ENCODE data around the gene SNAPC2. TPM values are rescaled to one million over a fixed set of nuclear protein-coding genes. Genes with fewer than 3 reads are reported as not detected.

SNAPC2 gene
- total and polyA plus RNA-seq, 12 donors, result 5.7 to 26.1 (median 9.5) TPM

- peak in 1 of 8 donors; percentile 4 for ATAC-seq
- Histone ChIP-seq H3K4me3 (no peak overlapping the region), H3K27me3 (no peaks in the 10 kb centered on the region), H3K36me3 (peaks cover 0 to 100% (median 42%) of the 10 kb centered on the region in 9 donors), H3K9me3 (no peaks in the 10 kb centered on the region), H3K27ac (no peak overlapping the region), H3K4me1 (no peaks in the 10 kb centered on the region)
- DNase-seq, result no peak
- TF ChIP-seq CTCF (IDR thresholded peaks at IDR 0.05), result no peak
- intact Hi-C loops (cut with DNase I), result loop anchor here in 2 of 10 donors (5.0 to 10.0 kb wide), 2 partner anchors 34 to 187 kb away; no protein-coding TSS in a partner anchor
- WGBS, 2 donors, result 92 to 94% methylated on average over 15 of the region's 15 CpGs
Observed at GRCh38 chr19:7968008-7968795, 48.1 kb downstream of the SNAPC2 start.

DNA sequence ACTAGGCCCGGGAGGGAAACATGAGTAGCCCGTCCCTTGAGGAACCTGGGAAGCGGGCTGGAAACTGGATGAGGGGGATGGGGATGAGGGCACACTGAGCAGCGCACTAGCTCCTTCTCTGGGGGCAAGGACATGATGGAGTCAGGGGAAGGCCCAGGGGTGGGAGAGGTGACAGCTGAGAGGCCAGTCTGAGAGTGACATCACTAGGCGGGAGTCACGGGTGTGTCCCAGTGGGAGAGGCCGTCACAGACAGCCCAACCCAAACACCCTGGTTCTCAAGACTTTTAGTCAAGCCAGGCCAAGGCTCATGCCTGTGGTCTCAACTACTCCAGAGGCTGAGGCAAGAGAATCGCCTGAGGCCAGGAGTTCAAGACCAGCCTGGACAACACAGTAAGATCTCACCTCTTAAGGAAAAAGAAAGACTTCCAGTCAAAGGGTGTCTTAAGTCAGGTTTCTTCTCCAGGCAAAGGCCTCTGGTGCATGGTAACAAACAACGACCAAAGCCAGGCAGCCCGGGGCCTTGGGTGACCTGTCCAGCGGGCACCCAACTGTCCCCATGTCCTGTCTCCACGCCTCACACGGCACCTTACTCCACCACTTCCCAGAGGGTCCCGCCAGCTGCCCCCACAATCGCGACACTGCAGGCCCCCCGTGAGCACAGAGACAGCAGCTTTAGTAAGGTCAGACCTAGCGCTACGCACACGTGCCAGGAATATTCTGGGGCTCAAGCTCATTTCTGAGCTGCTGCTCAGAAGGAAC lies 48.8 kb downstream of the SNAPC2 start:
- no peak for TF ChIP-seq CTCF (IDR thresholded peaks at IDR 0.05)
- Histone ChIP-seq H3K36me3 (peaks cover 0 to 100% (median 46%) of the 10 kb centered on the region in 9 donors), H3K27me3 (no peaks in the 10 kb centered on the region), H3K27ac (no peak overlapping the region), H3K4me3 (no peak overlapping the region), H3K9me3 (no peaks in the 10 kb centered on the region), H3K4me1 (peaks cover 0 to 8% (median 0%) of the 10 kb centered on the region in 9 donors)
- WGBS, 2 donors, result 90 to 93% methylated on average over 20 of the region's 20 CpGs
- ATAC-seq (peak in 2 of 8 donors; percentile 19 to 26), DNase-seq (no peak)
- intact Hi-C loops (cut with DNase I), result loop anchor here in 2 of 10 donors (5.0 to 10.0 kb wide), 2 partner anchors 33 to 186 kb away; no protein-coding TSS in a partner anchor

GRCh38 chr19:7969555-7969939 lies 49.4 kb downstream of the SNAPC2 start:
- peaks cover 0 to 13% (median 3%) of the 10 kb centered on the region in 9 donors for H3K4me1 ChIP-seq
- no peaks in the 10 kb centered on the region for H3K9me3 ChIP-seq
- no peak overlapping the region for H3K27ac ChIP-seq
- no peak for DNase-seq
- H3K36me3 ChIP-seq, result peaks cover 0 to 100% (median 50%) of the 10 kb centered on the region in 9 donors
- no peak overlapping the region for H3K4me3 ChIP-seq
- intact Hi-C loops (cut with DNase I), result loop anchor here in 2 of 10 donors (5.0 to 10.0 kb wide), 2 partner anchors 33 to 185 kb away; no protein-coding TSS in a partner anchor
- WGBS, 2 donors, result 91 to 93% methylated on average over 11 of the region's 11 CpGs
- ATAC-seq, result no peak
- TF ChIP-seq CTCF (IDR thresholded peaks at IDR 0.05), result no peak
- no peaks in the 10 kb centered on the region for H3K27me3 ChIP-seq

GRCh38 chr19:7970716-7971448 lies 50.7 kb downstream of the SNAPC2 start:
- H3K27me3 ChIP-seq, result no peaks in the 10 kb centered on the region
- intact Hi-C loops (cut with DNase I), result loop anchor here in 4 of 10 donors (2.0 to 10.0 kb wide), 3 partner anchors 32 to 281 kb away; no protein-coding TSS in a partner anchor
- no peak overlapping the region for H3K4me3 ChIP-seq
- H3K27ac ChIP-seq, result no peak overlapping the region
- 70 to 73% methylated on average over 12 of the region's 12 CpGs for WGBS, 2 donors
- no peak for ATAC-seq
- H3K36me3 ChIP-seq, result peaks cover 0 to 99% (median 40%) of the 10 kb centered on the region in 9 donors
- TF ChIP-seq CTCF (IDR thresholded peaks at IDR 0.05), result peak; percentile 53 to 78 (median 73)
- no peak for DNase-seq
- H3K4me1 ChIP-seq, result peaks cover 0 to 26% (median 12%) of the 10 kb centered on the region in 9 donors
- H3K9me3 ChIP-seq, result no peaks in the 10 kb centered on the region

Data from heart right ventricle (tissue), 16 donors.